Heart left ventricle (tissue), 13 donors: ENCODE measurements around the gene NCS1.

Experiments used
- POLR2A ChIP-seq, 2 donors: fragments of 450-650 bp; IDR thresholded peaks; one replicate each; pipeline ENCODE4 v1.6.1; 2017; ENCODE audit warnings: antibody characterized with exemption in 2 of 2, mild to moderate bottlenecking in 2 of 2, moderate library complexity in 2 of 2
- TF ChIP-seq, protein P1 (sequence below), 12 donors: fragments of 200-600 bp; sonication (generic) in 4 of 12; IDR thresholded peaks; one replicate each; pipeline versions ENCODE4 v1.5.0 to v1.8.0; 2018 to 2022; ENCODE audit warnings: antibody characterized with exemption in 12 of 12, mild to moderate bottlenecking in 5 of 12
- donor health status: ischemic (EF 13 %, LVEDD 7.1; RV severe dilation, severe dysfunction).
- donor health status: DM: no; HTN: yes; CAD: no.
- donor health status: DM: no; HTN: no; CAD: no.
- donor health status: ischemic (EF 25% LVEDD 6.9; RV normal size, moderate dysfunction).
- donor health status: ischemic (EF 25% LVEDD 5.7; RV mildly dilated, moderate dysfunction).
- donor health status: ischemic (EF 35%, LVEDD 5.7; RV mildly dilated, moderate dysfunction).
- donor health status: nonischemic (EF 11% LVEDD 7.7; RV severe dilation, severe dysfunction).
- donor health status: DM: yes; HTN: yes; CAD: no.
- donor health status: PGD.
- donor health status: ischemic (EF 29% LVEDD 5.4; RV normal size, mild dysfunction).
- donor health status: nonischemic (EF 23%, LVEDD 6.1; RV moderate dilation, normal function).

DNA sequence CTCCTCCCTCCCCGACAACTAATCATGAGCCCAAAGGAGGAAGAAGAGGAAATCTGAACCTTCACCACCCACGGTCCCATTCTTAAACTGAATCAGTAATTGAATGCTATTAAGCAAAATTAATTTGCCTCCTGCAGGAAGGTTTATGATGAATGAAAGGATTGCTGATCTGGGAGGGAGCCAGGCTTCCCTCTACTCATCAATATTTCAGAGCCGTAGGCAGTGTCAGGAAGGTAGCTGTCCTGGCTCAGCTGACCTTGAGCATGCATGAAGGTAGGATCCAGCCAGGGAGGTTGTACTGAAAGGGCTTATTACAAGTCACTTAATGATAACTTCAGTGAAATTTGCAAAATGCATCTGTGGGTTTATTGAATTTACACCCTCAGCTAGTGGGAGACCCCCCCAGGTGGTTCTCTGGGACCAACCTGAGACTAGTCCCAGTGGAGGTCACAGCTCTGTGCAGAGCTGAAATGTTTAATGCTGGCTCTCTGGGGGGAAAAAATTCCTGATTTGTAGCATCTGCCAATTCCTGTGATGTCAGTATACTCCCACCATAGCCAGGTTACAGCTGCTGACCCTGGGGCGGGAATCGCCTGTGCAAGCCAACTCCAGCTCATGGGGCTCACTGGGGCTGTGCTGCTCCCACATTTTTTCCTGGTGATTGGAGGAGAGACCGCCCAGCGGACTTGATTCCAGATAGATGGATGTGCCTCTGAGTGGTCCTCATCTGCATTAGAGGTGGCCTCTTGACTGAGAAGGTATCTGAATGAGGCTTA is 47.9 kb upstream of the NCS1 start:
- TF ChIP-seq, protein P1, sequence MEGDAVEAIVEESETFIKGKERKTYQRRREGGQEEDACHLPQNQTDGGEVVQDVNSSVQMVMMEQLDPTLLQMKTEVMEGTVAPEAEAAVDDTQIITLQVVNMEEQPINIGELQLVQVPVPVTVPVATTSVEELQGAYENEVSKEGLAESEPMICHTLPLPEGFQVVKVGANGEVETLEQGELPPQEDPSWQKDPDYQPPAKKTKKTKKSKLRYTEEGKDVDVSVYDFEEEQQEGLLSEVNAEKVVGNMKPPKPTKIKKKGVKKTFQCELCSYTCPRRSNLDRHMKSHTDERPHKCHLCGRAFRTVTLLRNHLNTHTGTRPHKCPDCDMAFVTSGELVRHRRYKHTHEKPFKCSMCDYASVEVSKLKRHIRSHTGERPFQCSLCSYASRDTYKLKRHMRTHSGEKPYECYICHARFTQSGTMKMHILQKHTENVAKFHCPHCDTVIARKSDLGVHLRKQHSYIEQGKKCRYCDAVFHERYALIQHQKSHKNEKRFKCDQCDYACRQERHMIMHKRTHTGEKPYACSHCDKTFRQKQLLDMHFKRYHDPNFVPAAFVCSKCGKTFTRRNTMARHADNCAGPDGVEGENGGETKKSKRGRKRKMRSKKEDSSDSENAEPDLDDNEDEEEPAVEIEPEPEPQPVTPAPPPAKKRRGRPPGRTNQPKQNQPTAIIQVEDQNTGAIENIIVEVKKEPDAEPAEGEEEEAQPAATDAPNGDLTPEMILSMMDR (IDR thresholded peaks at IDR 0.05): no peak
- TF ChIP-seq POLR2A (IDR thresholded peaks at IDR 0.05): no peak
